Tibial nerve (tissue), 4 donors: ENCODE results near the gene CYSLTR1. TPM values are rescaled to one million over a fixed set of nuclear protein-coding genes. Genes with fewer than 3 reads are reported as not detected.
"Not testable (repeated sequence)": the region's sequence is repeated elsewhere in the genome, so short reads cannot be mapped to it uniquely, and the experiment has no call there.

Experiments used
- DNase-seq, 2 donors: peaks; one replicate each; pipeline ENCODE4 v3.0.0-alpha.2; 2019; ENCODE audit warnings: low spot score in 2 of 2
- H3K27ac ChIP-seq, 4 donors: fragments of 200-600 bp; sonication (generic) in 3 of 4; one replicate each; pipeline ENCODE4 v1.5.1; 2017 to 2019; ENCODE audit warnings: mild to moderate bottlenecking in 1 of 4
- H3K27me3 ChIP-seq, 2 donors: fragments of 200-600 bp; sonication (generic) in 1 of 2; one replicate each; pipeline versions ENCODE4 v1.5.1 to v1.6.0; 2017 to 2019
- H3K36me3 ChIP-seq, 3 donors: fragments of 200-600 bp; sonication (generic); one replicate each; pipeline ENCODE4 v1.5.1; 2018 to 2019
- H3K4me1 ChIP-seq, 4 donors: fragments of 200-600 bp; sonication (generic) in 3 of 4; one replicate each; pipeline ENCODE4 v1.5.1; 2017 to 2019
- H3K4me3 ChIP-seq, 4 donors: fragments of 200-600 bp; sonication (generic) in 3 of 4; one replicate each; pipeline ENCODE4 v1.5.1; 2017 to 2019; ENCODE audit warnings: mild to moderate bottlenecking in 1 of 4, moderate library complexity in 1 of 4
- H3K9me3 ChIP-seq, 4 donors: fragments of 200-600 bp; sonication (generic) in 3 of 4; one replicate each; pipeline ENCODE4 v1.5.1; 2017 to 2019
- EP300 ChIP-seq, 2 donors: sonication (generic); formaldehyde crosslinking; IDR thresholded peaks; one replicate each; pipeline ENCODE4 v1.6.1; 2017; ENCODE audit warnings: antibody characterized with exemption in 2 of 2, mild to moderate bottlenecking in 1 of 2
- POLR2A ChIP-seq, 2 donors: fragments of 450-650 bp; IDR thresholded peaks; one replicate each; pipeline ENCODE4 v1.6.1; 2017; ENCODE audit warnings: antibody characterized with exemption in 2 of 2, mild to moderate bottlenecking in 2 of 2, moderate library complexity in 2 of 2
- WGBS, 2 donors: methylation state at CpG; one replicate each; pipeline ENCODE4 v1.1.5; 2018; 5-methylcytosine and 5-hydroxymethylcytosine counted together
- total RNA-seq, 4 donors: library from RNA; depleted of rRNA; stranded (reverse); fragments of >200 nt; gene quantifications; one replicate each; pipeline ENCODE4 v1.1.0, GENCODE V29; 2016
- TF ChIP-seq, protein P1 (sequence below), 5 experiments: fragments of 200-600 bp in 3 of 5; fragments of 450-650 bp in 2 of 5; sonication (generic) in 3 of 5; IDR thresholded peaks; one replicate each; pipeline ENCODE4 v1.5.1; 2016 to 2019; ENCODE audit warnings: antibody characterized with exemption in 5 of 5, mild to moderate bottlenecking in 3 of 5, moderate library complexity in 2 of 5

CYSLTR1 gene
- total RNA-seq, 4 donors from 2014 or later, result 0.90 to 5.3 (median 3.3) TPM

DNA sequence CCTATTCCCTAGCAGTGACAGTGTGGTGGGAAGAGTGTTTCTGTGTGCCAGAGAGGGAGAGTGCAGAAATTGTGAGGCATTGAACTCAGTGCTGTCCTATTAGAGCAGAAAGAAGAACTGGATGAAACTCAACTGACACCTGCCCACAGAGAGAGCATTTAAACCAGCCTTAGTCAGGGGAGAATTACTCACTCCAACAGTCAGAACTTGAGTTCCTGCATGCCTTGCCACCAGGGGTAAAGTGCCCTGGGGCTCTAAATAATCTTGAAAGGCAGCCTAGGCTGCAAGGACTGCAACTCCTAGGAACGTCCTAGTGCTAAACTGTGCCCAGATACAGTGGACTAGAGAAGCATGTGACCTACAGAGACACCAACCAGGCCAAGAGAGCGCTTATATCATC is 12.8 kb downstream of the CYSLTR1 start:
- 14 to 78% methylated on average over 1 to 2 of the region's 2 CpGs for WGBS, 2 donors
- no peak for DNase-seq
- Histone ChIP-seq H3K36me3 (no peaks in the 10 kb centered on the region), H3K4me1 (peaks cover 0 to 6% (median 0%) of the 10 kb centered on the region in 4 donors), H3K9me3 (no peaks in the 10 kb centered on the region), H3K27me3 (no peaks in the 10 kb centered on the region), H3K27ac (no peak overlapping the region), H3K4me3 (no peak overlapping the region)
- TF ChIP-seq, protein P1, sequence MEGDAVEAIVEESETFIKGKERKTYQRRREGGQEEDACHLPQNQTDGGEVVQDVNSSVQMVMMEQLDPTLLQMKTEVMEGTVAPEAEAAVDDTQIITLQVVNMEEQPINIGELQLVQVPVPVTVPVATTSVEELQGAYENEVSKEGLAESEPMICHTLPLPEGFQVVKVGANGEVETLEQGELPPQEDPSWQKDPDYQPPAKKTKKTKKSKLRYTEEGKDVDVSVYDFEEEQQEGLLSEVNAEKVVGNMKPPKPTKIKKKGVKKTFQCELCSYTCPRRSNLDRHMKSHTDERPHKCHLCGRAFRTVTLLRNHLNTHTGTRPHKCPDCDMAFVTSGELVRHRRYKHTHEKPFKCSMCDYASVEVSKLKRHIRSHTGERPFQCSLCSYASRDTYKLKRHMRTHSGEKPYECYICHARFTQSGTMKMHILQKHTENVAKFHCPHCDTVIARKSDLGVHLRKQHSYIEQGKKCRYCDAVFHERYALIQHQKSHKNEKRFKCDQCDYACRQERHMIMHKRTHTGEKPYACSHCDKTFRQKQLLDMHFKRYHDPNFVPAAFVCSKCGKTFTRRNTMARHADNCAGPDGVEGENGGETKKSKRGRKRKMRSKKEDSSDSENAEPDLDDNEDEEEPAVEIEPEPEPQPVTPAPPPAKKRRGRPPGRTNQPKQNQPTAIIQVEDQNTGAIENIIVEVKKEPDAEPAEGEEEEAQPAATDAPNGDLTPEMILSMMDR (IDR thresholded peaks at IDR 0.05), result no peak
- TF ChIP-seq EP300 (IDR thresholded peaks at IDR 0.05) (no peak), POLR2A (IDR thresholded peaks at IDR 0.05) (no peak)

DNA sequence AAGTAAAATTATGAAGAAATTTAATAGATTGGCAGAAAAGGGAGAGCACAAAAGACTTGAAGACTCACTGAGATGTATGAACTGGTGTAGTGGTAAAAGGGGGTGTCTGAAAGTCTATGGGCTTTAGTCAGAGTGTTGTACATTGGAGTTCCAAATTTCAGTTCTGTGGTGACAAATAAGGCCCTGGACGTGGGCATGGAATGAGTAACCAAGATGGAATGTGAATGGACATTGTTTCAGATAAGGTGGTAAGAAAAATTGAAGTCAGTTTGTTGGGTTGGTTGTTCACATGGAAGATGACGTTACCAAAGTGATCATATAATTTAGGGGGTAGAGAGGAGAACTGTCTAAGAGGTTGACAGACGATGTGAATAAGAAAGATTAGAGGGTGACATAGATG is 13.9 kb downstream of the CYSLTR1 start:
- no peaks in the 10 kb centered on the region for H3K27me3 ChIP-seq
- DNase-seq, result no peak
- no peaks in the 10 kb centered on the region for H3K36me3 ChIP-seq
- TF ChIP-seq EP300 (IDR thresholded peaks at IDR 0.05), result no peak
- TF ChIP-seq, protein P1 (IDR thresholded peaks at IDR 0.05), result no peak
- TF ChIP-seq POLR2A (IDR thresholded peaks at IDR 0.05), result no peak
- H3K4me1 ChIP-seq, result peaks cover 0 to 6% (median 0%) of the 10 kb centered on the region in 4 donors
- no peak overlapping the region for H3K4me3 ChIP-seq
- H3K9me3 ChIP-seq, result no peaks in the 10 kb centered on the region
- H3K27ac ChIP-seq, result no peak overlapping the region
- WGBS, 2 donors, result 58 to 85% methylated on average over 3 of the region's 3 CpGs

DNA sequence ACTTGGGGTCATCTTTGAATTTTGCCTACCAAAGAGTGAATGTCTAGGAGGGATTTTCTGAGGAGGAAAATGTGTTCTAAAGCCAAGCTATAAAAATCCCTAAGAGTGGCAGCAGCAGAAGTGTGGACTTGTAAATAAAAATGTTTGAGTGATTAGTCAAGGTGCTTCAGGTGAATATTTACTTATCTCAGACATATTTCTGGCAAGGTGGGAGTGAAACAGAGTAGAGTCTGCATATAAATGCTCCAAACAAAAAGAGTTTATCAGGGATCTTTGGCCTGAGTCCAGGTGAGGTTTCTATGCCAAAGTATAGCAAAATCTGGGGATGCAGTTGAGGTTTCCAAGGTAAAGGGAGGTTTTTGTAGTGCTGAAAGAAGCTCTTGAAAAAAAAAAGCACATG is 19.7 kb downstream of the CYSLTR1 start:
- Histone ChIP-seq H3K4me1 (no peaks in the 10 kb centered on the region), H3K27ac (no peak overlapping the region), H3K36me3 (no peaks in the 10 kb centered on the region), H3K27me3 (no peaks in the 10 kb centered on the region), H3K4me3 (no peak overlapping the region), H3K9me3 (no peaks in the 10 kb centered on the region)
- TF ChIP-seq, protein P1 (IDR thresholded peaks at IDR 0.05), result no peak
- TF ChIP-seq POLR2A (IDR thresholded peaks at IDR 0.05) (no peak), EP300 (IDR thresholded peaks at IDR 0.05) (no peak)
- DNase-seq, result no peak

DNA sequence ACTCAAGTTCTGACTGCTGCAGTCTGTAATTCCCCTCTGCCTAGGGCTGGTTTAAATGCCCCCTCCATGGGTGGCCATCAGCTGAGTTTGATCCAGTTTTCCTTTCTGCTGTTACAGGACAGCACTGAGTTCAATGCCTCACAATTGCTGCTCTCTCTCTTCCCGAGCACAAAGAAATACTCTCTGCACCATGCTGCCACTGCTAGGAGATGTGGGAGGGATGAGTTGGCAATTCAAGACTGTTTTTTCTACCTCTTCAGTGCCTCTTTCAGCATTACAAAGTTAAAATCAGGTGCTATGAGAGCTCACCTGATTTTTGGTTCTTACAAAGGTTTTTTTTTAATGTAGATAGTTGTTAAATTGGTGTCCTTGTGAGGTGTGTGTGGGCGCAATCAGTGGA is 24.3 kb downstream of the CYSLTR1 start:
- H3K27me3 ChIP-seq, result no peaks in the 10 kb centered on the region
- DNase-seq, result no peak
- peaks cover 0 to 3% (median 0%) of the 10 kb centered on the region in 4 donors for H3K9me3 ChIP-seq
- H3K36me3 ChIP-seq, result no peaks in the 10 kb centered on the region
- no peaks in the 10 kb centered on the region for H3K4me1 ChIP-seq
- no peak overlapping the region for H3K4me3 ChIP-seq
- 82 to 84% methylated on average over 2 of the region's 2 CpGs for WGBS, 2 donors
- TF ChIP-seq EP300 (IDR thresholded peaks at IDR 0.05) (no peak), POLR2A (IDR thresholded peaks at IDR 0.05) (no peak)
- TF ChIP-seq, protein P1 (IDR thresholded peaks at IDR 0.05), result no peak
- no peak overlapping the region for H3K27ac ChIP-seq

DNA sequence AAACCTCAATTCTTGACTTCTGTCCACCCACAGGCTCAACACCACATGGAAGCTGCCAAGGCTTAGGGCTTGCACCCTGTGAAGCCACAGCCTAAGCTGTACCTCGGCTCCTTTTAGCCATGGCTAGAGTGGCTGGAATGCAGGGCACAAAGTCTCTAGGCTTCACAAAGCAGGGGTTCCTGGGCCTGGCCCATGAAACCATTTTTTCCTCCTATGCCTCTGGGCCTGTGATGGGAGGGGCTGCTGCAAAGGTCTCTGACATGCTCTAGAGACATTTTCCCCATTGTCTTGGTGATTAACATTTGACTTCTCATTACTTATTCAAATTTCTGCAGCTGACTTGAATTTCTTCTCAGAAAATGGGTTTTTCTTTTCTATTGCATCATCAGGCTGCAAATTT is 26.5 kb downstream of the CYSLTR1 start:
- DNase-seq, result not testable (repeated sequence)

DNA sequence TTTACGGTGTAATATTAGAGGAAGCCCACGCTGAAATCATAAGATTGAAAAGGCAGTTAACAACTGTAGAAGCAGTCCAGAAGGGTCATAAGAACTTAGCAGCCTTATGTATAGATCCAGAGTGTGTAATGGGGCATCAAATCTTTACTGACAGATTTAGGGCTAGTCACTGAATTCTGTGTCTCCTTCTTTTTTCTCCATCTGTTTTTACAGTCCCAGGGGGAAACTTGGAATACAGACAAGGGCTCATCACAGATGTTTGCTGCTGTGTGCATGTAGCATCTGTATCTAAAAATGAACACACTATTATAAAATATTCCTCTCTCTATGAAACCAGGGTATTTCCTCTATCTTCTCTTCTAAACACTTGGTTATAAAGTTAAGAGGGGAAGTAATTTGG is 43.9 kb downstream of the CYSLTR1 start:
- no peak for DNase-seq
- Histone ChIP-seq H3K27me3 (no peaks in the 10 kb centered on the region), H3K9me3 (peaks cover 0 to 8% (median 0%) of the 10 kb centered on the region in 4 donors), H3K4me3 (no peak overlapping the region), H3K4me1 (no peaks in the 10 kb centered on the region), H3K27ac (no peak overlapping the region), H3K36me3 (no peaks in the 10 kb centered on the region)
- 52 to 71% methylated on average over 2 of the region's 2 CpGs for WGBS, 2 donors
- TF ChIP-seq, protein P1 (IDR thresholded peaks at IDR 0.05), result no peak
- TF ChIP-seq EP300 (IDR thresholded peaks at IDR 0.05) (no peak), POLR2A (IDR thresholded peaks at IDR 0.05) (no peak)

More for the DNA sequence above, 26.5 kb downstream of the CYSLTR1 start:
- H3K27me3 ChIP-seq, H3K4me3 ChIP-seq, H3K9me3 ChIP-seq, H3K4me1 ChIP-seq, H3K36me3 ChIP-seq, H3K27ac ChIP-seq: not testable (repeated sequence)
- 63 to 86% methylated on average over 1 of the region's 1 CpG for WGBS, 2 donors
